Stimulated activated CD4-positive, alpha-beta T cell treated with anti-CD3 and anti-CD28 coated beads, Interleukin-12 subunit alpha, Interleukin-12 subunit beta, amount 100 ng/mL, for 4 hours (primary cell): ENCODE results near the gene KCTD7.
"Not testable (repeated sequence)": the region's sequence is repeated elsewhere in the genome, so short reads cannot be mapped to it uniquely, and the experiment has no call there.

Experiments
- DNase-seq: peaks from one replicate; pipeline ENCODE4 v3.0.0-alpha.2; 2020

The KCTD7 gene

GRCh38 chr7:66683770-66684123, 55.1 kb downstream of the KCTD7 start:
- no peak for DNase-seq

- not testable (repeated sequence) for DNase-seq
These were observed 57.0 kb downstream of the KCTD7 start for GRCh38 chr7:66685663-66686062.

DNA sequence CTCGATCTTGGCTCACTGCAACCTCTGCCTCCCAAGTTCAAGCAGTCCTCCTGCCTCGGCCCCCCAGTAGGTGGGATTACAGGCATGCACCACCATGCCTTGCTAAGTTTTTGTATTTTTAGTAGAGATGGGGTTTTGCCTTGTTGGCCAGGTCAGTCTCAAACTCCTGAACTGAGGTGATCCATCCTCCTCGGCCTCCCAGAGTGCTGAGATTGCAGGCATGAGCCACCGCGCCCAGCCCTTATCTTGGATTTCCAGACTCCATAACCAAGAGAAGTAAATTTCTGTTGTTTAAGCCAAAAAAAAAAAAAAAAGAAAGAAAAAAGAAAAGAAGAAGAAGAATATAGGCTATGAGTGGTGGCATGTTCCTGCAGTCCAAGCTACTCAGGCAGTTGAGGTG, 58.5 kb downstream of the KCTD7 start:
- no peak for DNase-seq

DNA sequence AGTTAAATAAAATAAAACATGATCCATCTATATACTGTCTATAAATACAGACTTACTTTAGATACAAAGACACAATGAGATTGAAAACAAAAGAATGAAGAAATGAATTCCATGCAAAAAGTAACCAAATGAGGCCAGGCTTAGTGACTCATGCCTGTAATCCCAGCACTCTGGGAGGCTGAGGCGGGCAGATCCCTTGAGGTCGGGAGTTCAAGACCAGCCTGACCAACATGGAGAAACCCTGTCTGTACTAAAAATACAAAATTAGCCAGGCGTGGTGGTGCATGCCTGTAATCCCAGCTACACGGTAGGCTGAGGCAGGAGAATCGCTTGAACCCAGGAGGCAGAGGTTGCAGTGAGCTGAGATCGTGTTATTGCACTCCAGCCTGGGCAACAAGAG, 59.0 kb downstream of the KCTD7 start:
- not testable (repeated sequence) for DNase-seq

GRCh38 chr7:66689081-66689480, 60.4 kb downstream of the KCTD7 start:
- DNase-seq = no peak

DNA sequence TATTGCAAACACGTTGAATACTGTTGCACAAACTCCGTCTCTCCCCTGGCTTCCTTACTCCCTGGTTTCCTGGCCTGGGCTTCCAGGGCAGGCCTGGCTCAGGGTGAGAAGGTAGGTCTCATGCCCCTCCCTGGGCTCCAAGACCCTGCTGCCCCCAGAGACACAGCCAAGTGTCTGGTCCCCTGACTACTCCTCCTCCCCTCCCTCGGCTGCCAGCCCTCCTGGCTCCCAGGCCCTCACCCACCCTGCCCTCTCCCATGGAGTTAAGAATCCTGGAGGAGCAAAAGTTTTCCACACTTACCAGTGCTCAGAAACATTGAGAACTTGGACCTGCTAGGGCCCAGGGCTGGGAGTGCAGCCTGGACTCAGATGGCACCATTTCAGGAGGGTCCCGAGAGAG, 64.7 kb downstream of the KCTD7 start:
- no peak for DNase-seq
